22Rv1 (cell line): Measurements from ENCODE around the gene CD300LD.

Experiments
- H3K27ac ChIP-seq: fragments of 450-650 bp; 2 replicates; pipeline ENCODE4 v1.5.1; 2017
- CTCF ChIP-seq: fragments of 450-650 bp; IDR thresholded peaks from 2 replicates; pipeline ENCODE4 v1.5.1; 2017; ENCODE audit warnings: mild to moderate bottlenecking
- ZFX ChIP-seq: fragments of 450-650 bp; IDR thresholded peaks from 2 replicates; pipeline ENCODE4 v1.6.1; 2017; ENCODE audit warnings: antibody characterized with exemption, borderline replicate concordance

The CD300LD gene

GRCh38 chr17:74543891-74544760, 48.0 kb downstream of the CD300LD start:
- no peak overlapping the region for H3K27ac ChIP-seq
- no peak for TF ChIP-seq ZFX
- no peak for TF ChIP-seq CTCF

GRCh38 chr17:74543406-74543805, 48.7 kb downstream of the CD300LD start:
- TF ChIP-seq ZFX: no peak
- TF ChIP-seq CTCF: no peak
- H3K27ac ChIP-seq: no peak overlapping the region

- no peak overlapping the region for H3K27ac ChIP-seq
- TF ChIP-seq CTCF: no peak
- no peak for TF ChIP-seq ZFX
Measured at GRCh38 chr17:74542727-74543383, 49.2 kb downstream of the CD300LD start.

- no peak for TF ChIP-seq ZFX
- TF ChIP-seq CTCF: no peak
- no peak overlapping the region for H3K27ac ChIP-seq
Measured at GRCh38 chr17:74542166-74542565, 49.9 kb downstream of the CD300LD start.

GRCh38 chr17:74541176-74542111, 50.6 kb downstream of the CD300LD start:
- no peak overlapping the region for H3K27ac ChIP-seq
- TF ChIP-seq ZFX: no peak
- no peak for TF ChIP-seq CTCF

GRCh38 chr17:74539281-74539820, 52.7 kb downstream of the CD300LD start:
- no peak overlapping the region for H3K27ac ChIP-seq
- no peak for TF ChIP-seq ZFX
- no peak for TF ChIP-seq CTCF
